Ovary (tissue), 3 donors: ENCODE results near the gene ABTB2.

ENCODE experiments used
- EP300 ChIP-seq: sonication (generic); formaldehyde crosslinking; IDR thresholded peaks from one replicate; pipeline ENCODE4 v1.6.1; 2017; ENCODE audit warnings: antibody characterized with exemption
- POLR2A ChIP-seq: fragments of 450-650 bp; IDR thresholded peaks from one replicate; pipeline ENCODE4 v1.6.1; 2017; ENCODE audit warnings: antibody characterized with exemption, mild to moderate bottlenecking, moderate library complexity
- TF ChIP-seq, protein P1 (sequence below), 3 donors: fragments of 450-650 bp in 2 of 3; fragments of 200-600 bp in 1 of 3; IDR thresholded peaks; one replicate each; pipeline versions ENCODE4 v1.5.1 to v1.8.0; 2016 to 2022; ENCODE audit warnings: antibody characterized with exemption in 3 of 3, mild to moderate bottlenecking in 1 of 3
- donor health status: DM: no; HTN: no; CAD: no.

DNA sequence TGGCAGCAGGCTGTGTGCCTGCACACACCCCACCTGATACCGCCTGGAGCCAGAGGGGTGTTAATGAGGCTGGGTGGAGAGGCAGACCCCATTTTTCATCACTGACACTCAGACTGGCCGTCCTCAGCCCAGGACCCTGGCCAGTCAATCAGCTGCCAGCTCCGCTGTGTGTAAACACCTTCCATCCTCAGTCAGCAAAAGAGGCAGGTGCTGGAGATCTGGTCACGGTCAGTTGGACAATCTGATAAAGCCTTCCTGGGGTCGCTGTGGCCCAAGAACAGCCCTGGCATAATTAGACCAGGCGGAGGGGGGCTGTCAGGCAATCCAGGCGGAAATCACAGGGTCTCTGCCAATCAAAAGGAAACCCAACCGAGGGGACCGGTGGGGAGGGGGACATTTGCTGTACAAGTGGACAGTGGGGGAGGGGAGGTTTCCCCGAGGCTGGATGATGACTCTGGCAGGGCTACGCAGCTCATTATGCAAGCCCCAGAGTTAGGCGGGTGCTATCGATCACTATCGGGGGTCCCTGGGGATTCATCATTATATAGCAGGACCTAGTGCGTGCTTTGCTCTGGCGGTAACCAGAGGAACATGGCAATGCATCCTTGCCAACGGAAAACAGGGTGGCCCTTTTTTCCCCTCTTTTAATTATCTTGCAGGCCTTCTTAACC lies 72.9 kb downstream of the ABTB2 start:
- TF ChIP-seq, protein P1, sequence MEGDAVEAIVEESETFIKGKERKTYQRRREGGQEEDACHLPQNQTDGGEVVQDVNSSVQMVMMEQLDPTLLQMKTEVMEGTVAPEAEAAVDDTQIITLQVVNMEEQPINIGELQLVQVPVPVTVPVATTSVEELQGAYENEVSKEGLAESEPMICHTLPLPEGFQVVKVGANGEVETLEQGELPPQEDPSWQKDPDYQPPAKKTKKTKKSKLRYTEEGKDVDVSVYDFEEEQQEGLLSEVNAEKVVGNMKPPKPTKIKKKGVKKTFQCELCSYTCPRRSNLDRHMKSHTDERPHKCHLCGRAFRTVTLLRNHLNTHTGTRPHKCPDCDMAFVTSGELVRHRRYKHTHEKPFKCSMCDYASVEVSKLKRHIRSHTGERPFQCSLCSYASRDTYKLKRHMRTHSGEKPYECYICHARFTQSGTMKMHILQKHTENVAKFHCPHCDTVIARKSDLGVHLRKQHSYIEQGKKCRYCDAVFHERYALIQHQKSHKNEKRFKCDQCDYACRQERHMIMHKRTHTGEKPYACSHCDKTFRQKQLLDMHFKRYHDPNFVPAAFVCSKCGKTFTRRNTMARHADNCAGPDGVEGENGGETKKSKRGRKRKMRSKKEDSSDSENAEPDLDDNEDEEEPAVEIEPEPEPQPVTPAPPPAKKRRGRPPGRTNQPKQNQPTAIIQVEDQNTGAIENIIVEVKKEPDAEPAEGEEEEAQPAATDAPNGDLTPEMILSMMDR (IDR thresholded peaks at IDR 0.05): no peak
- TF ChIP-seq POLR2A (no peak), EP300 (no peak)
